Measurements from ENCODE around the gene ACP3.

- TF ChIP-seq STAG1 (CRISPR knock-in tag; IDR thresholded peaks at IDR 0.05; ENCODE audit: borderline replicate concordance), result no peak
- no peak for TF ChIP-seq ARID1B (IDR thresholded peaks at IDR 0.05)
- TF ChIP-seq USF2 (CRISPR knock-in tag; IDR thresholded peaks at IDR 0.05), result no peak
Observed at GRCh38 chr3:132350814-132351213, 33.6 kb downstream of the ACP3 start.

Data from K562 (cell line).